GM18861 (cell line): ENCODE measurements around the gene RUNX2.

Experiments used
- ATAC-seq: cut with Tn5 transposase; IDR thresholded peaks from one replicate; pipeline ENCODE4 v1.9.1; 2021; ENCODE audit not compliant: unreplicated experiment

Gene RUNX2

GRCh38 chr6:45507186-45507585, 179.1 kb downstream of the RUNX2 start:
- no peak for ATAC-seq

GRCh38 chr6:45509426-45509825, 181.3 kb downstream of the RUNX2 start:
- no peak for ATAC-seq

GRCh38 chr6:45512717-45513116, 184.6 kb downstream of the RUNX2 start:
- ATAC-seq = no peak

- ATAC-seq = no peak
These were observed 185.1 kb downstream of the RUNX2 start for GRCh38 chr6:45513213-45513618.

- no peak for ATAC-seq
These were observed 185.7 kb downstream of the RUNX2 start for GRCh38 chr6:45513843-45514242.

- ATAC-seq = no peak
These were observed 186.5 kb downstream of the RUNX2 start for GRCh38 chr6:45514454-45515230.

- ATAC-seq = no peak
These were observed 190.0 kb downstream of the RUNX2 start for GRCh38 chr6:45518013-45518720.

- ATAC-seq = no peak
These were observed 193.1 kb downstream of the RUNX2 start for GRCh38 chr6:45521226-45521625.

GRCh38 chr6:45522486-45522885, 194.4 kb downstream of the RUNX2 start:
- no peak for ATAC-seq

- ATAC-seq = no peak
These were observed 199.1 kb downstream of the RUNX2 start for GRCh38 chr6:45527210-45527609.

GRCh38 chr6:45531999-45532595, 204.0 kb downstream of the RUNX2 start:
- no peak for ATAC-seq

GRCh38 chr6:45532721-45533210, 204.6 kb downstream of the RUNX2 start:
- no peak for ATAC-seq

- ATAC-seq = no peak
These were observed 205.3 kb downstream of the RUNX2 start for GRCh38 chr6:45533386-45533785.

- no peak for ATAC-seq
These were observed 207.8 kb downstream of the RUNX2 start for GRCh38 chr6:45535933-45536332.

GRCh38 chr6:45537539-45537938, 209.4 kb downstream of the RUNX2 start:
- no peak for ATAC-seq

- ATAC-seq = no peak
These were observed 210.8 kb downstream of the RUNX2 start for GRCh38 chr6:45538641-45539547.

- ATAC-seq = no peak
These were observed 212.3 kb downstream of the RUNX2 start for GRCh38 chr6:45540375-45540920.

GRCh38 chr6:45541934-45542333, 213.8 kb downstream of the RUNX2 start:
- ATAC-seq = no peak

GRCh38 chr6:45543298-45544235, 215.4 kb downstream of the RUNX2 start:
- ATAC-seq = no peak
